ENCODE measurements around the gene UBTF. TPM values are rescaled to one million over a fixed set of nuclear protein-coding genes. Genes with fewer than 3 reads are reported as not detected.
A peak's percentile ranks its signal among the peaks of the same experiment; 100 is the strongest.

UBTF gene
- total and polyA plus RNA-seq, 3 experiments from 2014 or later, result 78.0 to 199 (median 186) TPM

- Mint-ChIP-seq H3K36me3 (peaks cover 0 to 16% (median under 1%) of the 10 kb centered on the region in 3 donors), H3K4me3 (peak overlapping the region; percentile 89 to 100 (median 96)), H3K9me3 (no peaks in the 10 kb centered on the region), H3K27me3 (no peaks in the 10 kb centered on the region), H3K27ac (peak overlapping the region; percentile 80 to 99 (median 96)), H3K4me1 (peaks cover 19 to 28% (median 21%) of the 10 kb centered on the region in 3 donors)
- H3K27me3 ChIP-seq (ENCODE audit: insufficient read depth, low read length, poor library complexity, severe bottlenecking), result no peaks in the 10 kb centered on the region
- no peak for DNase-seq
- H3K4me1 ChIP-seq (ENCODE audit: insufficient read depth, low read length), result peaks cover 23% of the 10 kb centered on the region
- H3K36me3 ChIP-seq (ENCODE audit: insufficient read depth, low read length), result no peaks in the 10 kb centered on the region
- H3K9me3 ChIP-seq (ENCODE audit: low read length), result no peaks in the 10 kb centered on the region
- CTCF ChIA-PET, result interaction anchor here (0.6 to 5.7 kb wide), 14 partner anchors 12 to 155 kb away, joined by 3 to 50 read pairs (median 3); partner anchors contain the start of genes GRN and TMUB2
- POLR2A ChIA-PET, result interaction anchor here (0.7 to 6.2 kb wide), 13 partner anchors 11 to 132 kb away, joined by 3 to 58 read pairs (median 6); partner anchors contain the start of genes ATXN7L3, GRN, RUNDC3A and SLC25A39
- peak overlapping the region; percentile 59 for H3K27ac ChIP-seq (ENCODE audit: low read depth, low read length)
- H3K4me3 ChIP-seq (ENCODE audit: low read length), result peak overlapping the region; percentile 89
These were observed 2.3 kb upstream of the UBTF start for GRCh38 chr17:44221862-44222111.

GRCh38 chr17:44221084-44221861, 1.8 kb upstream of the UBTF start:
- peak; percentile 48 to 74 (median 68) for DNase-seq
- H3K36me3 Mint-ChIP-seq, result peaks cover 2 to 21% (median 4%) of the 10 kb centered on the region in 3 donors
- H3K4me3 ChIP-seq (ENCODE audit: low read length), result peak overlapping the region; percentile 89
- H3K27ac Mint-ChIP-seq, result peak overlapping the region; percentile 80 to 99 (median 96)
- no peaks in the 10 kb centered on the region for H3K9me3 ChIP-seq (ENCODE audit: low read length)
- no peaks in the 10 kb centered on the region for H3K27me3 Mint-ChIP-seq
- peak overlapping the region; percentile 89 to 100 (median 96) for H3K4me3 Mint-ChIP-seq
- ChIA-PET CTCF (interaction anchor here (0.6 to 5.7 kb wide), 17 partner anchors 11 to 156 kb away, joined by 3 to 50 read pairs (median 3); partner anchors contain the start of genes GRN and TMUB2), POLR2A (interaction anchor here (0.6 to 6.2 kb wide), 15 partner anchors 11 to 132 kb away, joined by 3 to 58 read pairs (median 6); partner anchors contain the start of genes ATXN7L3, GRN, HDAC5 and RUNDC3A)
- peaks cover 28% of the 10 kb centered on the region for H3K4me1 ChIP-seq (ENCODE audit: insufficient read depth, low read length)
- H3K36me3 ChIP-seq (ENCODE audit: insufficient read depth, low read length), result no peaks in the 10 kb centered on the region
- H3K27me3 ChIP-seq (ENCODE audit: insufficient read depth, low read length, poor library complexity, severe bottlenecking), result no peaks in the 10 kb centered on the region
- H3K27ac ChIP-seq (ENCODE audit: low read depth, low read length), result peak overlapping the region; percentile 59
- H3K4me1 Mint-ChIP-seq, result peaks cover 24 to 33% (median 26%) of the 10 kb centered on the region in 3 donors
- H3K9me3 Mint-ChIP-seq, result no peaks in the 10 kb centered on the region

DNA sequence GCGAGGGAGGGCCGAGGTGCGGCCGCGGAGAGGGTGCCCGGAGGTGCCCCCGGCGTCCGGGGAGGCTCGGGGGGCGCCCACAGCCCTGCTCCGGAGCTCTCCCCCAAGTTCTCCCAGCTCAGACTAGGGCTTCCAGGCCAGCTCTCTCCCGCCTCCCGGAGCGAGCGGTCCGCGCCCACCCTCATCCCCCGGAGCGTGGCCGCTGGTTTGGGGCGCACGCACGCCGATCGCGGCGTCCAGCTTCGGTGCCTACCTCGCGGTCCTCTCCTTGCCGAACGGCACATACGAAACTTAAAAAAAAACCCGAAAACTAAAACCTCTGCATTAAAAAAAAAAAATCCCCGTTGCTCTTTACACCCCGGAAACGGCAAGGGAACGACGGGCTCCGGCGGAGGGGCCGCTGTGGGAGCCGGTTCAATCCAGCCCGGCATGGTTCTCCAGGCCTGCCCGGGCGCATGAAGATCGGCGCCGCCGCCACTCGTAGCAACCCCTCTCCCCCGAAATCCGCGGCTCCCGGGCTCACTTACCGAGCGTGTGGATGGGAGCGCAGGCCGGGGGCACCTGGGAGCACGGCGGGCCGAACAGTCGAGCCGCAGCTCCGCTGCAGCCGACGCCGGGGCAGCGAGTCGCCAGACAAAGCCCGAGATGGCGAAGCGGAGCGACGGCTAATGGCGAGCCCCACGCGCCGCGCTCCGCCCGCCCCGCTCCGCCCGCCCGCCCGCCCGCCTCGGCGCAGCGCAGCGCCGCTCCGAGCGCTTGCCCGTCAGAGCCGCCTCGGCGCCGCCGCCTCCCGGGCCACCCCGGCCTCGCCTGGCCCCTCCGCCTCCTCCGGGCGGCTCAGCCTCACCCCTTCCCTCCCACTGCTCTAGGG, 973 bp upstream of the UBTF start:
- Mint-ChIP-seq H3K4me3 (peak overlapping the region; percentile 89 to 100 (median 96)), H3K9me3 (no peaks in the 10 kb centered on the region), H3K36me3 (peaks cover 6 to 30% (median 8%) of the 10 kb centered on the region in 3 donors), H3K27me3 (no peaks in the 10 kb centered on the region), H3K27ac (peak overlapping the region; percentile 87 to 99 (median 91)), H3K4me1 (peaks cover 32 to 41% (median 34%) of the 10 kb centered on the region in 3 donors)
- ChIA-PET CTCF (interaction anchor here (0.8 to 5.7 kb wide), 17 partner anchors 10 to 125 kb away, joined by 3 to 50 read pairs (median 5); partner anchors contain the start of genes GRN, HDAC5 and SLC25A39), POLR2A (interaction anchor here (0.6 to 6.2 kb wide), 18 partner anchors 8 to 130 kb away, joined by 3 to 58 read pairs (median 6); partner anchors contain the start of genes ATXN7L3, GRN, HDAC5 and RUNDC3A)
- no peaks in the 10 kb centered on the region for H3K9me3 ChIP-seq (ENCODE audit: low read length)
- H3K4me3 ChIP-seq (ENCODE audit: low read length), result peak overlapping the region; percentile 89
- peaks cover 36% of the 10 kb centered on the region for H3K4me1 ChIP-seq (ENCODE audit: insufficient read depth, low read length)
- DNase-seq, result peak; percentile 45 to 79 (median 63)
- H3K27me3 ChIP-seq (ENCODE audit: insufficient read depth, low read length, poor library complexity, severe bottlenecking), result no peaks in the 10 kb centered on the region
- peak overlapping the region; percentile 85 for H3K27ac ChIP-seq (ENCODE audit: low read depth, low read length)
- H3K36me3 ChIP-seq (ENCODE audit: insufficient read depth, low read length), result peaks cover 7% of the 10 kb centered on the region

GRCh38 chr17:44219108-44219615, 313 bp downstream of the UBTF start:
- H3K4me1 Mint-ChIP-seq, result peaks cover 45 to 54% (median 47%) of the 10 kb centered on the region in 3 donors
- H3K4me3 ChIP-seq (ENCODE audit: low read length), result peak overlapping the region; percentile 39
- peaks cover 20% of the 10 kb centered on the region for H3K36me3 ChIP-seq (ENCODE audit: insufficient read depth, low read length)
- H3K27ac ChIP-seq (ENCODE audit: low read depth, low read length), result peak overlapping the region; percentile 62
- DNase-seq, result peak; percentile 59 to 80 (median 77)
- ChIA-PET CTCF (interaction anchor here (1.1 to 5.7 kb wide), 9 partner anchors 9 to 126 kb away, joined by 3 to 50 read pairs (median 6); partner anchors contain the start of genes GRN, HDAC5 and SLC25A39), POLR2A (interaction anchor here (0.6 to 6.2 kb wide), 12 partner anchors 8 to 132 kb away, joined by 3 to 58 read pairs (median 4); partner anchors contain the start of genes ATXN7L3, SLC25A39 and TMUB2)
- no peaks in the 10 kb centered on the region for H3K9me3 ChIP-seq (ENCODE audit: low read length)
- H3K27ac Mint-ChIP-seq, result no peak overlapping the region
- H3K27me3 ChIP-seq (ENCODE audit: insufficient read depth, low read length, poor library complexity, severe bottlenecking), result no peaks in the 10 kb centered on the region
- peak overlapping the region in 6 of 7 donors; percentile 43 to 61 (median 52) for H3K4me3 Mint-ChIP-seq
- H3K9me3 Mint-ChIP-seq, result no peaks in the 10 kb centered on the region
- H3K4me1 ChIP-seq (ENCODE audit: insufficient read depth, low read length), result peaks cover 49% of the 10 kb centered on the region
- H3K36me3 Mint-ChIP-seq, result peaks cover 11 to 42% (median 15%) of the 10 kb centered on the region in 3 donors
- H3K27me3 Mint-ChIP-seq, result no peaks in the 10 kb centered on the region

DNA sequence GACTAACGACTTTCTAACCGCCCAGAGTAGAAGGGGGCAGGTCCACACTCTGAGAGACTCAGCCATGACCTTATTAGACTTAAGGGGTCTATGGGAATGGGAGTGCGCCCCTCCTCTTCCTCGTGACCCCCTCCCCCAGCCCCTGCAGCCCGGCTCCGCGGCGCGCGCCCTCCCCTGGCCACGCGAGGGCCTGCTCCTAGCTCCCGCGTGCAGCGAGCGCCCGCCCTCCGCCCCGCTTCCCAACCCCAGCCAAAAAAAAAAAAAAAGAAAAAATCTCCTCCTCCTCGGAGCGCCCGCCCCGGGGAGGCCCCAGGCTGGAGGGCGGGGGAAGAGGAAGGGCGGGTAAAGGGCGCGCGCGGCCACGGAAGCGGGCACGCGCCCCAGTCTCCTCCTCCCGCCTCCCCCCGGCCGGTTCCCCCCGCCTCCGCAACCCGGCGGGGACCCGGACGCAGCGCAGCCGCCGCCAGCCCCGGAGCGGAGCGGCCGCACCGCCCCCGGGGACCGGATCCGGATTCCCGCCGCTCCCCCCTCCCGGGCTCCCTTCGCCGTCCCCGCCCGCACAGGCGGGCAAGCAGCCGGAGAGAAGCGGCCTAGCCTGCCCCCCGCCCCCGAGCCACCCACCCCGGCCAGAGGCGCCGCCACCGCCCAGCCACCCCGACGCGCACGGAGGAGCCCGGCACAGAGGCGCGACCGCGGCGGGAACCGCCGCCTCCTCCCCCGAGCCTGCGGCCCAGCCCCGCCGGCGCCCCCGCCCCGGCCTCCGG, 949 bp downstream of the UBTF start:
- H3K27me3 ChIP-seq (ENCODE audit: insufficient read depth, low read length, poor library complexity, severe bottlenecking), result no peaks in the 10 kb centered on the region
- peak; percentile 81 to 93 (median 90) for DNase-seq
- peak overlapping the region; percentile 76 to 89 (median 81) for H3K4me3 Mint-ChIP-seq
- peaks cover 55% of the 10 kb centered on the region for H3K4me1 ChIP-seq (ENCODE audit: insufficient read depth, low read length)
- H3K4me3 ChIP-seq (ENCODE audit: low read length), result peak overlapping the region; percentile 59
- peak overlapping the region in 7 of 8 donors; percentile 77 to 97 (median 85) for H3K27ac Mint-ChIP-seq
- no peaks in the 10 kb centered on the region for H3K9me3 ChIP-seq (ENCODE audit: low read length)
- H3K4me1 Mint-ChIP-seq, result peaks cover 52 to 60% (median 53%) of the 10 kb centered on the region in 3 donors
- peak overlapping the region; percentile 81 for H3K27ac ChIP-seq (ENCODE audit: low read depth, low read length)
- H3K9me3 Mint-ChIP-seq, result no peaks in the 10 kb centered on the region
- ChIA-PET POLR2A (interaction anchor here (0.6 to 6.2 kb wide), 14 partner anchors 8 to 858 kb away, joined by 3 to 58 read pairs (median 8); partner anchors contain the start of genes ATXN7L3, SLC25A39 and TMUB2), CTCF (interaction anchor here (0.8 to 5.7 kb wide), 4 partner anchors 9 to 113 kb away, joined by 3 to 50 read pairs (median 8); no protein-coding TSS in a partner anchor)
- no peaks in the 10 kb centered on the region for H3K27me3 Mint-ChIP-seq
- peaks cover 20% of the 10 kb centered on the region for H3K36me3 ChIP-seq (ENCODE audit: insufficient read depth, low read length)
- H3K36me3 Mint-ChIP-seq, result peaks cover 11 to 49% (median 21%) of the 10 kb centered on the region in 3 donors

- Histone ChIP-seq H3K36me3 (ENCODE audit: insufficient read depth, low read length) (peaks cover 20% of the 10 kb centered on the region), H3K4me3 (ENCODE audit: low read length) (peak overlapping the region; percentile 59), H3K4me1 (ENCODE audit: insufficient read depth, low read length) (peaks cover 62% of the 10 kb centered on the region), H3K27ac (ENCODE audit: low read depth, low read length) (peak overlapping the region; percentile 81), H3K9me3 (ENCODE audit: low read length) (no peaks in the 10 kb centered on the region), H3K27me3 (ENCODE audit: insufficient read depth, low read length, poor library complexity, severe bottlenecking) (no peaks in the 10 kb centered on the region)
- H3K4me1 Mint-ChIP-seq, result peaks cover 56 to 65% (median 56%) of the 10 kb centered on the region in 3 donors
- POLR2A ChIA-PET, result interaction anchor here (0.6 to 6.2 kb wide), 15 partner anchors 7 to 857 kb away, joined by 3 to 58 read pairs (median 10); partner anchors contain the start of genes ATXN7L3, SLC25A39 and TMUB2
- no peaks in the 10 kb centered on the region for H3K9me3 Mint-ChIP-seq
- peaks cover 11 to 56% (median 22%) of the 10 kb centered on the region in 3 donors for H3K36me3 Mint-ChIP-seq
- no peaks in the 10 kb centered on the region for H3K27me3 Mint-ChIP-seq
- DNase-seq, result peak in 1 of 5 donors; percentile 59
- CTCF ChIA-PET, result interaction anchor here (0.8 to 11.1 kb wide), 9 partner anchors 8 to 128 kb away, joined by 3 to 100 read pairs (median 8); partner anchors contain the start of genes GRN and SLC25A39
- H3K4me3 Mint-ChIP-seq, result peak overlapping the region; percentile 76 to 89 (median 81)
- peak overlapping the region; percentile 61 to 97 (median 84) for H3K27ac Mint-ChIP-seq
These were observed 1.6 kb downstream of the UBTF start for GRCh38 chr17:44217738-44218343.
